NCI-H1436 treated with DMSO at 0.1 percent for 48 hours (cell line): ENCODE measurements around the gene KRT34.
A peak's percentile ranks its signal among the peaks of the same experiment; 100 is the strongest.

ENCODE experiments used
- DNase-seq: peaks from one replicate; lab custom pipeline; 2025; lab: John Stamatoyannopoulos, UW

The KRT34 gene

GRCh38 chr17:41332239-41332638 lies 49.9 kb downstream of the KRT34 start:
- no peak for DNase-seq

GRCh38 chr17:41331606-41332005 lies 50.5 kb downstream of the KRT34 start:
- DNase-seq, result no peak

- DNase-seq, result peak; percentile 3
These were observed 52.7 kb downstream of the KRT34 start for GRCh38 chr17:41329279-41329948.

GRCh38 chr17:41328207-41328606 lies 53.9 kb downstream of the KRT34 start:
- DNase-seq, result no peak
